Adrenal gland (tissue), 12 donors: ENCODE measurements around the gene ERC2. TPM values are rescaled to one million over a fixed set of nuclear protein-coding genes. Genes with fewer than 3 reads are reported as not detected.

ENCODE experiments used
- DNase-seq, 7 donors: peaks; one replicate each; pipeline ENCODE4 v3.0.0-alpha.2; 2019 to 2020
- H3K27ac ChIP-seq, 5 donors: fragments of 200-600 bp; sonication (generic) in 4 of 5; 1 replicate in 3 of 5; 2 replicates in 2 of 5; pipeline versions ENCODE4 v1.5.1 to v1.8.0; 2016 to 2020; ENCODE audit warnings: mild to moderate bottlenecking in 1 of 5
- H3K27me3 ChIP-seq: fragments of 200-600 bp; 2 replicates; pipeline ENCODE4 v1.8.0; 2021
- H3K36me3 ChIP-seq, 2 donors: fragments of 200-600 bp; replicated peaks in 1 of 2; 1 replicate in 1 of 2; 2 replicates in 1 of 2; pipeline versions ENCODE4 v1.5.1 to v1.8.0; 2018 to 2022
- H3K4me1 ChIP-seq, 2 donors: fragments of 200-600 bp; replicated peaks in 1 of 2; 1 replicate in 1 of 2; 2 replicates in 1 of 2; pipeline versions ENCODE4 v1.5.1 to v1.8.0; 2018 to 2021
- H3K4me3 ChIP-seq, 4 donors: fragments of 200-600 bp; sonication (generic) in 3 of 4; one replicate each; pipeline ENCODE4 v1.5.1; 2016 to 2018
- H3K9me3 ChIP-seq, 3 donors: fragments of 200-600 bp; sonication (generic) in 1 of 3; replicated peaks in 1 of 3; 1 replicate in 2 of 3; 2 replicates in 1 of 3; pipeline versions ENCODE4 v1.5.1 to v1.8.0; 2016 to 2021
- POLR2A ChIP-seq, 2 donors: fragments of 450-650 bp; IDR thresholded peaks; one replicate each; pipeline ENCODE4 v1.6.1; 2017; ENCODE audit warnings: antibody characterized with exemption in 2 of 2, mild to moderate bottlenecking in 2 of 2, moderate library complexity in 1 of 2
- WGBS, 4 donors: extraction: QIAGEN DNeasy Blood & Tissue Kit in 2 of 4; methylation state at CpG; one replicate each; pipeline versions ENCODE4 v1.1.5 to v1.1.7; 2013 to 2017; 5-methylcytosine and 5-hydroxymethylcytosine counted together
- intact Hi-C, 2 donors: fragments of 100-400 bp; cut with DNase I; formaldehyde crosslinking; loops; one replicate each; pipeline versions ENCODE4 v1.14.1 to v1.15.0; 2022 to 2023
- polyA plus RNA-seq, 3 donors: library from polyadenylated mRNA; stranded (reverse); fragments of 200-250 nt in 2 of 3; fragments of 350-450 nt in 1 of 3; fragmentation: Illumina TruSeq in 1 of 3; extraction: RNeasy Lipid Tissue Mini Kit (QIAGEN cat#74804) in 1 of 3; gene quantifications; one replicate each; pipeline ENCODE4 v1.2.3, GENCODE V29; 2013 to 2014
- total RNA-seq, 9 donors: library from RNA; depleted of rRNA in 4 of 9; stranded (reverse); fragments of >200 nt in 4 of 9; fragments of 120-200 nt in 1 of 9; fragmentation: NEBNext Ultra II Directional in 1 of 9; extraction: Animal tissue kit (Norgen Biotek cat#: 25700) in 1 of 9; gene quantifications; one replicate each; pipeline versions ENCODE4 v1.1.0 to v1.2.4, GENCODE V29; 2013 to 2023
- TF ChIP-seq, protein P1 (sequence below), 6 experiments: fragments of 450-650 bp in 4 of 6; fragments of 200-600 bp in 2 of 6; sonication (generic) in 1 of 6; IDR thresholded peaks; 1 replicate in 5 of 6; 2 replicates in 1 of 6; pipeline versions ENCODE4 v1.5.1 to v1.8.0; 2016 to 2021; ENCODE audit warnings: antibody characterized with exemption in 6 of 6, mild to moderate bottlenecking in 2 of 6, moderate library complexity in 1 of 6
- donor health status: healthy with polysubstance abuse.
- donor health status: Bipolar disorder and iron deficiency.
- donor health status: DM: yes; HTN: yes; CAD: no.
- donor health status: DM: no; HTN: no; CAD: no.
- donor health status: DM: no; HTN: no; CAD: no.
- donor health status: DM: yes; HTN: yes; CAD: no.

Gene ERC2
- total and polyA plus RNA-seq, 12 donors = 0.47 to 5.8 (median 1.5) TPM

DNA sequence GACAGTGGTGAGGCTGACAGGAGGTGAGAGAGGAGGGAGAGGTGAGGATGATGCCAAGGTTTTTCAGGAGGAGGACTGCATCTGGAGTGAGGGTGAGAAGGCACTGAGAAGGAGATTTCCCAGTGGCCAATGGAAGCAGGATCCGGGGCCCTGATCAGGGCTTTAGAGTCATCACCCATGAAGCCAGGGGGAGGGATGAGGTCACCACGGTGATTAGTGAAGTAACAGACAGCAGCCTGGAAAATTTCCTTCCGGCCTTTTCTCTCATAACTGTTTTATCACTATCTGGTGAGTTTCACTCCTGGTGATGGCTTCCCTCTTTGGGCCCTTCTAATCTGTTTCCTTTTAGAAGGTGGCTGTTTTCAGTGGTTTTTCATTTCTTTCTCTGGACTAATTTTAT, 900.7 kb downstream of the ERC2 start:
- Histone ChIP-seq H3K27ac (no peak overlapping the region), H3K4me3 (no peak overlapping the region), H3K9me3 (no peaks in the 10 kb centered on the region), H3K27me3 (no peaks in the 10 kb centered on the region), H3K36me3 (no peaks in the 10 kb centered on the region), H3K4me1 (no peaks in the 10 kb centered on the region)
- peak in 1 of 7 donors; percentile 58 for DNase-seq
- intact Hi-C loops = no loop called here
- 78 to 90% (median 85%) methylated on average over 3 of the region's 3 CpGs for WGBS, 4 donors
- TF ChIP-seq POLR2A (IDR thresholded peaks at IDR 0.05) = no peak
- TF ChIP-seq, protein P1, sequence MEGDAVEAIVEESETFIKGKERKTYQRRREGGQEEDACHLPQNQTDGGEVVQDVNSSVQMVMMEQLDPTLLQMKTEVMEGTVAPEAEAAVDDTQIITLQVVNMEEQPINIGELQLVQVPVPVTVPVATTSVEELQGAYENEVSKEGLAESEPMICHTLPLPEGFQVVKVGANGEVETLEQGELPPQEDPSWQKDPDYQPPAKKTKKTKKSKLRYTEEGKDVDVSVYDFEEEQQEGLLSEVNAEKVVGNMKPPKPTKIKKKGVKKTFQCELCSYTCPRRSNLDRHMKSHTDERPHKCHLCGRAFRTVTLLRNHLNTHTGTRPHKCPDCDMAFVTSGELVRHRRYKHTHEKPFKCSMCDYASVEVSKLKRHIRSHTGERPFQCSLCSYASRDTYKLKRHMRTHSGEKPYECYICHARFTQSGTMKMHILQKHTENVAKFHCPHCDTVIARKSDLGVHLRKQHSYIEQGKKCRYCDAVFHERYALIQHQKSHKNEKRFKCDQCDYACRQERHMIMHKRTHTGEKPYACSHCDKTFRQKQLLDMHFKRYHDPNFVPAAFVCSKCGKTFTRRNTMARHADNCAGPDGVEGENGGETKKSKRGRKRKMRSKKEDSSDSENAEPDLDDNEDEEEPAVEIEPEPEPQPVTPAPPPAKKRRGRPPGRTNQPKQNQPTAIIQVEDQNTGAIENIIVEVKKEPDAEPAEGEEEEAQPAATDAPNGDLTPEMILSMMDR (IDR thresholded peaks at IDR 0.05) = no peak

DNA sequence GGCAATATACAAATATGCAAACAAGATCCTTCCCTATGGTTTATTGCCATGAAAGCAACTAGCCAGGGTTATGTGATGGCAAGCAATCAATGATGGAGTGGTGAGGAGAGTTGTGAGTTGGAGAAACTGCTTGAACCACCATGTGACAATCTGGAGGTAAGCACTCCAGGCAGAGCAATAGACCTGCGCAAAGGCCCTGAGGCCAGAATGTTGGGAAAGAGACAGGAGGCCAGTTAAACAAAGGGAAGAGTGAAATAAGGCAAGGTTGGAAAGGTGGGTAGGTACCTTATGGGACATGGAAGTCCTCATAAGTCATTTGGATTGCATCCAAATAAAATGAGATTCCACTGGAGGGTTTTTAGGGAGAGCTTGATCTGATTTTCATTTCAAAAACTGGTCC, 901.1 kb downstream of the ERC2 start:
- no peaks in the 10 kb centered on the region for H3K9me3 ChIP-seq
- intact Hi-C loops = no loop called here
- H3K4me1 ChIP-seq = no peaks in the 10 kb centered on the region
- 77 to 100% (median 98%) methylated on average over 1 of the region's 1 CpG for WGBS, 4 donors
- H3K27me3 ChIP-seq = no peaks in the 10 kb centered on the region
- no peak for TF ChIP-seq POLR2A (IDR thresholded peaks at IDR 0.05)
- TF ChIP-seq, protein P1 (IDR thresholded peaks at IDR 0.05) = no peak
- DNase-seq = no peak
- H3K4me3 ChIP-seq = no peak overlapping the region
- H3K27ac ChIP-seq = no peak overlapping the region
- no peaks in the 10 kb centered on the region for H3K36me3 ChIP-seq

DNA sequence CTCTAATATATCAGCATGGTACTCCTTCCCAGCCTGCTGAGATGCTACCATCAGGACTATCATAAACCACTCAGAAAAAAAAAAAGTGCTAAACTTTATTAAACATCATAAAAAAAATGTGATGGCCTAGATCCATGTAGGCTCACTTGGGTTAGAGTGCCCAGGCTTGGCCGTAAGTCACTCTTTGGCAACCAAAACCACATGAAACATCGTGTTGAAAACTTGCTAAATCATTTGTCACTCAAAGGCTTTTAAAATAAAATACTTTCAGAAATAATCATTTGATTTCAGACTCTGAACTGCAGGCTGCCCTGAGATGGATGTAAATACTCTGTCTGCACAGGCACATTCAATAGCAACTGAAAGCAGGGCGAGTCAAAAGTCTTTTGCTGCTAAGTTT, 902.7 kb downstream of the ERC2 start:
- intact Hi-C loops = no loop called here
- TF ChIP-seq, protein P1 (IDR thresholded peaks at IDR 0.05) = no peak
- no peak for TF ChIP-seq POLR2A (IDR thresholded peaks at IDR 0.05)
- Histone ChIP-seq H3K9me3 (no peaks in the 10 kb centered on the region), H3K27me3 (no peaks in the 10 kb centered on the region), H3K4me3 (no peak overlapping the region), H3K36me3 (no peaks in the 10 kb centered on the region), H3K27ac (no peak overlapping the region), H3K4me1 (no peaks in the 10 kb centered on the region)
- 67 to 75% (median 73%) methylated on average over 3 of the region's 3 CpGs for WGBS, 4 donors
- no peak for DNase-seq

DNA sequence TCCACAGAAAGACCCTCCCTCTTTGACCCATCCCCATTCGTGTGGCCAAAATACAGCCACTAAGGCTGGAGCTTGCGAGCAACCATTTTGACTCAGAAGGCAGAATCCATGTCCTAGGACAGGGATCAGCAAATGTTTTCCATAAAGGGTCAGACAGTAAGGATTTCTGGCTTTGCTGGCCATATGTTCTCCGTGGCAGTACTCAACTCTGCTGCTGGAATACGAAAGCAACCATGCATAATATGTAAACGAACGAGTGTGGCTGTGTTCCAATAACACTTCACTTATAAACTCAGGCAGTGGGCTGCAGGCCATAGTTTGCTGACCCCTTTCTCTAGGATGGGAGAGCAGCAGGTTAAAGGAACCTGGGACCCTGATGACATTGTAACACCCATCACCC, 903.5 kb downstream of the ERC2 start:
- Histone ChIP-seq H3K36me3 (no peaks in the 10 kb centered on the region), H3K4me3 (no peak overlapping the region), H3K9me3 (no peaks in the 10 kb centered on the region), H3K4me1 (no peaks in the 10 kb centered on the region), H3K27ac (no peak overlapping the region), H3K27me3 (no peaks in the 10 kb centered on the region)
- DNase-seq = no peak
- TF ChIP-seq, protein P1 (IDR thresholded peaks at IDR 0.05) = no peak
- intact Hi-C loops = no loop called here
- WGBS, 4 donors = 82 to 90% (median 84%) methylated on average over 6 of the region's 6 CpGs
